ENCODE results near the gene ZNF883.

DNA sequence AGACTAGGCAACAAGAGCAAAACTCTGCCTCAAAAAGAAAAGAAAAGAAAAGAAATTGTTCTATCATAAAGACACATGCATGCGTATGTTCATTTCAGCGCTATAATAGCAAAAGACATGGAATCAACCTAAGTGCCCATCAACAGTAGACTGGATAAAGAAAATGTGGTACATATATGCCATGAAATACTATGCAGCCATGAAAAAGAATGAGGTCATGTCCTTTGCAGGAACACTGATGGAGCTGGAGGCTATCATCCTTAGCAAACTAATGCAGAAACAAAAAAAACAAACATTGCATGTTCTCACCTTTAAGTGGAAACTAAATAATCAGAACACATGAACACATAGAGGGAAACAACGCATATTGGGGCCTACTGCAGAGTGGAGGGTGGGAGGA, 6.3 kb upstream of the ZNF883 start:
- TF ChIP-seq CTBP1 (IDR thresholded peaks at IDR 0.05; ENCODE audit: borderline replicate concordance), result no peak
- TF ChIP-seq SP1 (IDR thresholded peaks at IDR 0.05), result no peak
- no peak for TF ChIP-seq ARNT (IDR thresholded peaks at IDR 0.05)
- no peak for TF ChIP-seq TARDBP (IDR thresholded peaks at IDR 0.05)
- TF ChIP-seq SUZ12 (IDR thresholded peaks at IDR 0.05), result no peak
- no peak for TF ChIP-seq ZNF384 (IDR thresholded peaks at IDR 0.05)
- no peak for TF ChIP-seq BHLHE40 (IDR thresholded peaks at IDR 0.05; ENCODE audit: borderline replicate concordance)
- TF ChIP-seq L3MBTL2 (conservative IDR thresholded peaks at IDR 0.05), result no peak
- TF ChIP-seq, protein P1, sequence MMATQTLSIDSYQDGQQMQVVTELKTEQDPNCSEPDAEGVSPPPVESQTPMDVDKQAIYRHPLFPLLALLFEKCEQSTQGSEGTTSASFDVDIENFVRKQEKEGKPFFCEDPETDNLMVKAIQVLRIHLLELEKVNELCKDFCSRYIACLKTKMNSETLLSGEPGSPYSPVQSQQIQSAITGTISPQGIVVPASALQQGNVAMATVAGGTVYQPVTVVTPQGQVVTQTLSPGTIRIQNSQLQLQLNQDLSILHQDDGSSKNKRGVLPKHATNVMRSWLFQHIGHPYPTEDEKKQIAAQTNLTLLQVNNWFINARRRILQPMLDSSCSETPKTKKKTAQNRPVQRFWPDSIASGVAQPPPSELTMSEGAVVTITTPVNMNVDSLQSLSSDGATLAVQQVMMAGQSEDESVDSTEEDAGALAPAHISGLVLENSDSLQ (IDR thresholded peaks at IDR 0.05), result no peak
- TF ChIP-seq FOXM1 (IDR thresholded peaks at IDR 0.05; ENCODE audit: borderline replicate concordance), result no peak
- no peak for TF ChIP-seq HDGF (IDR thresholded peaks at IDR 0.05; ENCODE audit: borderline replicate concordance)
- no peak for TF ChIP-seq FOXA1 (IDR thresholded peaks at IDR 0.05)
- no peak for TF ChIP-seq LEF1 (IDR thresholded peaks at IDR 0.05; ENCODE audit: borderline replicate concordance)
- TF ChIP-seq FOXK2 (IDR thresholded peaks at IDR 0.05), result no peak
